CD4-positive, alpha-beta T cell treated with Interleukin-4 for 4 hours (primary cell): Measurements from ENCODE around the gene SERPIND1.
"Not testable (repeated sequence)": the region's sequence is repeated elsewhere in the genome, so short reads cannot be mapped to it uniquely, and the experiment has no call there.

Experiments
- DNase-seq: peaks from one replicate; pipeline ENCODE4 v3.0.0-alpha.2; 2020

SERPIND1 gene

GRCh38 chr22:20773793-20774212 lies at the start of gene SERPIND1:
Gene SERPIND1 (plus strand): TSS chr22:20774113. CDS start chr22:20779313, 5,200 bp downstream.
- DNase-seq, result no peak

- no peak for DNase-seq
Measured at GRCh38 chr22:20724676-20725454, 49.0 kb upstream of the SERPIND1 start.

GRCh38 chr22:20725987-20726558 lies 47.8 kb upstream of the SERPIND1 start:
- no peak for DNase-seq

GRCh38 chr22:20727118-20728015 lies 46.5 kb upstream of the SERPIND1 start:
- no peak for DNase-seq

DNA sequence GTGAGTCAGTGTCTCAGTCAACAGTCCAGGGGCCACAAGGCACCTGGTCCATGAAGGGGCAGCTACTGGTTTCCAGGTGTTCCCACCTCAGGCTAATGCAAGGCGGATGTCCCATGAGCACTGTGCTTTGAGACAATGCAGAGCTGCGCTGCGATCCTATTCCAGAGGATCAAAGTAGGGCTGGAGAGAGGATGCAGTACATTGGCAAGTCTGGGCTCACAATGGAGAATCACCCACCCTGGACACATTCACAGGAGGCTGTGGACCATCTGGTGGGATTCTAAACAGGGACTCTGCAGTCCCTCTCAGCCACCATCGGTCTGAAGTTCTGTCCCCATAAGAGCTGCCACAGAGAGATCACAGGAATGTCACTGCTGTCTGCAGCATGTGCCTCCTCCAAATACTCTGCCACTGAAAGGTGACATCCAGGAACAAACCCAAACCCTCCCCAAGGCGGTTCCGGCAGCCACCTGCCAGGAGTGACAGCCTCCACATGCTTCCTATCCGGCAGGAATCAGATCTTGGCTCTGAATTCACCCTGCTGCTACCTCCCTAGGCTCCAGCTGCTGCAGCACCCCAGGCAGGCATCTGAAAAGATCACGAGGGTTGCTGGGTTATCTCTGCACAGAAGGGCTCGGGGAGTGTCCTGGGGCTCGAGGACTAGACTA lies 45.3 kb upstream of the SERPIND1 start:
- no peak for DNase-seq

GRCh38 chr22:20729194-20729593 lies 44.7 kb upstream of the SERPIND1 start:
- DNase-seq, result no peak

- DNase-seq, result not testable (repeated sequence)
Measured at GRCh38 chr22:20732431-20732830, 41.5 kb upstream of the SERPIND1 start.

- DNase-seq, result not testable (repeated sequence)
Measured at GRCh38 chr22:20735356-20736162, 38.4 kb upstream of the SERPIND1 start.

DNA sequence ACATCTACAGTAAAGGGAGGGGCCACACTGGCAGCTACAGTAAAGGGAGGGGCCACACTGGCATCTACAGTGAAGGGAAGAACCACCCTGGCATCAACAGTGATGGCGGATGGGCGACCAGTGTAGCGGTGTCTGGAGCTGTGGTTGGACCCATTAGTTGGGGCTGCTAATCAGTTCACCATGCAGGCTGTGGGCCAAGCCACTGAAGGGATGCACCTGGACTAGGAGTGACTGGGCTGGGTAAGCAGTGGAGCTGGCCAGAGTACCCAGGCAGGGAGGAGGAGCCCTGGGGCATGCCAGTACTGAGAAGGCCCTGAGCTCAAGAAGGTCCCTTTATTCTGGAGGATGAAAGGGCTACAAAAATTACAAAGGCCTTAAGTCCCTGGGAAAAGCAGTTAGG lies 37.0 kb upstream of the SERPIND1 start:
- not testable (repeated sequence) for DNase-seq

- DNase-seq, result no peak
Measured at GRCh38 chr22:20738394-20739089, 35.4 kb upstream of the SERPIND1 start.

- no peak for DNase-seq
Measured at GRCh38 chr22:20740222-20740951, 33.5 kb upstream of the SERPIND1 start.

- no peak for DNase-seq
Measured at GRCh38 chr22:20741008-20741633, 32.8 kb upstream of the SERPIND1 start.

DNA sequence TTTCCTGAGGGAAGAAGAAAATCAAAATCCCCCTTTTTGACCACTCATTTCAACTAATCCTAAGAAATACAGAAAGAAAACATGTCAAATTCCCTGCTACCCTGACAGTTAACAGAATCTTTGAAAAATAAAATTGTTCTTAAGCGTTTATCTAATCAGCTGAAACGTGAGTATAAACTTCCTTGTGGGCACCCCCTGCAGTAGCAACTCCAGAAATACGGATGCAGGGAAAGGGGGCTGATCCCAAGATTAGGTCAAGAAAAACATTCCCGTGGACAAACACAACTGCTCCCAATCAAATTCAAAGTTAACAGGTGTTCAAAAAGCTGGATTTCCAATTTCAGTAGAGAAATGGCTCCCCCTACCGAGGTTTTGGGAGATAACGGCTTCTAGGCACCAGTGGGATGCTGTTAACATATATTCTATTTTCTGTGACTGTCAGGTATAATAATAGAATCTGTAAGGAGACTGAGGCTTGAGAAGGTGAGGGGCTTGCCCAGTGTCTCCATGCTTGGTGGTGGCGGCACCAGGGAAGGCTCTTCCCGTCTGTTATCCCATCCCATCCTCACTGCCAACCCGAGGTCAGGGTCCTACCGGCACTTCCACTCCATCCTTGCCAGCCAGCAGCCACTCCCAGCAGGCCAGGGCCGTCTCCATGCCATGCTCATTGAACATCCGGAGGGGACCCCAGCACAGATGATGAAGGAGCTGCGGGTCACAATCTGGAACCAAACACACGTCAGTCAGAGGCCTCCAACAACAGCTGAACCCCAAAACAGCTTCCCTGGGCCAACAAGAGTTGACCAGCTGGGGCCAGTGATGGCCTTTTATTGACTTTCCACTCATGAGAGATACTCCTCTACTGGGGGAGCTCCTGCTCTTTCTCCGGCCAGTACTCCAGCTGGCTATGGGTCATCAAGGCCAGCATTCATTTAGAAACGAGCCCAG lies 32.0 kb upstream of the SERPIND1 start:
- DNase-seq, result peak; percentile 37

- DNase-seq, result no peak
Measured at GRCh38 chr22:20742764-20743163, 31.1 kb upstream of the SERPIND1 start.

DNA sequence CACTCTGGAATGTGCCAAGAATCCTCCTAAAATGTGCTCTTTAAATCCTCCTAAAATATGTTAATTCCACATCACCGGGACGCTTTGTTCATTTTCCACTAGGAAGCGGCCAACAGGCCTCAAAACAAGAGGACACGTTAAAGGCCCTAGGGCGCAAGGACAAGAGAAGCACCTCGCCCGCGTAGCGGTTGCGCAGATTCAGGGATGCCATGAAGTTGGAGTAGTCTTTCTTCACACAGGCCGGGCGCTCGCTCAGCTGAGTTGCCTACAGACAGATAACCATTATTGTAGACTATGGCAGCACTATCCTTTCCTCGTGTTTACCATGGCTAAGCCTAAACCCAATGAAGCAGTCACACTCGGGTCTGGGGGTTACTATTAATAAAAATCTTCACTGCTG lies 29.5 kb upstream of the SERPIND1 start:
- no peak for DNase-seq

GRCh38 chr22:20745119-20745518 lies 28.8 kb upstream of the SERPIND1 start:
- no peak for DNase-seq

DNA sequence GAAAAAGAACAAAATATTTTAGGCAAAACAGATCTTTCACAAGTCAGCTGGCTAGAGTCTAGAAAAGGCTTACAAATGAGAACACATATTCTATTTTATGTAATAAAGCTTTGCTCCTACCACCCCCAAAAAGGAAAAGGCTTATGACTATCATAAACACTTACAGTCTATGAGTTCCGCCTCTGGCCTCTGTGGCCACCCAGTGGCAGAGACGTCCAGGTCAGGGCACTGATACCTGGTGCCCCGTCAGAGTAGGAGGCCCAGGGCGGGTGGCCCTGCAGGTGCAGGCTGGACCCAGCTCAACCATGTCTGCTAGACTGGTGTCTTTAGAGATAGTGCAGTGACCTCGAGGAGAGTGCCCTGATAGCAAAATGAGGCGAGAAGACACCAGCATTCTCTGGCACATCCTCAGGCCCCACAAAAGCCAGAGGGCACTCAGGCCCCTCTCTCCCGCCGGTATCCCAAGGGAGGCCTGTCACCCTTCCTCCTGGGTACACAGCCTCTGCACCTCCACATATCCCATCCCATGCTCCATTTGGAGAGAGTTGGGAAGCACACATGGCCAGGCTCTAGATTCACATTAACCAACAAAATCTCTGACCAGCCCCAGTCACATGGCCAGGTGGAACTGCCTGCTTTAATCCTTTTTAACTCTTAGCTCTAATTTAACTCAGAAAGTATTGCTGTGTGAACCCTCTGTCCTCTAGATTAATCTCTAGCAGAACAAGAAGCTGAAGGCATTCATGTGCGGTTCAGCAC lies 27.3 kb upstream of the SERPIND1 start:
- DNase-seq, result no peak

DNA sequence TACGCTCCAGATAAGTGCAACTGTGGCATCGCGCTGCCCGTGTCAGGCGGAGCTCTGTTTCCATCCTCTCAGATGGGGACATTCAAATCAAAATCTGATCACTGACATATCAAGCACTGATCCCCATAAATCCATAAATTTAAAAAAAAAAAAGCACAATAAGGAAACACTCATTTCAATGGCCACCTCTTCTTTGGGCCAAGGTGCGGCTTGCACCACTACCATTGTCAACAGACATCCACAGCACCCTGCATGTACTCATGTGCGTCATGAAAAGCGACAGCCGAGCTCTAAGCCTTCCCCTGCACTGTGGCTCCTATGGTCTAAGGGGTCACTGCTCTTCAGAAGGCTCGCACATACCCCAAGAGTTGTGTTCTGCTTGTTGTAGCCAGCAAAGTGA lies 26.7 kb upstream of the SERPIND1 start:
- DNase-seq, result no peak
